ENCODE data around the gene PTPN3.

DNA sequence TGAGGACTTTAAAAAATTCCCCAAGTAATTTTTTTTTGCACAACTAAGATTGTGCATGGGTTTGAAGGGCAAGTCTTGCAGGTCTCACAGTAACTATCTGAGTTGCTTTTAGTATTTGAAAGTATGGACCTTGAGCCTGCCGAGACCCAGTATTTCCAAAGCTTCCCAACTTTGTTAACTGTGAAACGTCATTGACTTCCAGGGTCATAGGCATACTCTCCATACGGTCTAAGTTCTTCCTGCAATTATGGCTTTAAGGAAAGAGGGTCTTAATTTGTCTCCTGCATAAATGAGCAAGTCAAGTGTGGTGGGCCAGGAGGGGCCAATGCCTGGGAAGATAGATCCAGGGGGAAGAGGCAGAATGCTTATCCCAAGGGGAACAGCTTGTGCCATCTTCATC, 153.2 kb downstream of the PTPN3 start:
- no peak for TF ChIP-seq CTCF (IDR thresholded peaks at IDR 0.05)
- no peak for TF ChIP-seq POLR2AphosphoS5 (IDR thresholded peaks at IDR 0.05)
- TF ChIP-seq POLR2A (IDR thresholded peaks at IDR 0.05), result no peak
